Mammary epithelial cell (primary cell): ENCODE measurements around the gene SLC17A9.

Source experiments
- CTCF ChIP-seq, 2 donors: IDR thresholded peaks in 1 of 2; conservative IDR thresholded peaks in 1 of 2; 2 replicates each; pipeline ENCODE4 v1.5.1; 2011 to 2012; ENCODE audit warnings: inconsistent platforms in 2 of 2, low read length in 2 of 2, mild to moderate bottlenecking in 2 of 2, control low read depth in 1 of 2, low read depth in 1 of 2; ENCODE audit not compliant: insufficient read depth in 1 of 2; ENCODE audit errors: extremely low read depth in 1 of 2
- EZH2 ChIP-seq: IDR thresholded peaks from 2 replicates; pipeline ENCODE4 v1.6.1; 2012; ENCODE audit warnings: low read length, inconsistent platforms, borderline replicate concordance

GRCh38 chr20:63014710-63015109 is 62.2 kb downstream of the SLC17A9 start:
- TF ChIP-seq EZH2 (no peak), CTCF (conservative IDR thresholded peaks at IDR 0.05 in 1 of 2, IDR thresholded peaks at IDR 0.05 in 1 of 2; ENCODE audit: extremely low read depth in 1 of 2, insufficient read depth in 1 of 2, low read depth in 1 of 2, low read length in 2 of 2) (no peak)
